Endothelial cell of umbilical vein (primary cell): Measurements from ENCODE around the gene CD300LG.

Source experiments
- POLR2A ChIP-seq: IDR thresholded peaks from 2 replicates; pipeline ENCODE4 v1.6.1; 2012; ENCODE audit warnings: low read depth, mild to moderate bottlenecking, control low read depth, low read length
- POLR2AphosphoS5 ChIP-seq: IDR thresholded peaks from 2 replicates; pipeline ENCODE4 v1.6.1; 2012; ENCODE audit warnings: low read depth, mild to moderate bottlenecking, control low read depth, low read length, moderate library complexity; ENCODE audit not compliant: insufficient read depth
- TF ChIP-seq, protein P1 (sequence below), 2 donors: IDR thresholded peaks; 1 replicate in 1 of 2; 2 replicates in 1 of 2; pipeline ENCODE4 v1.5.1; 2011; ENCODE audit warnings: low read length in 2 of 2, mild to moderate bottlenecking in 2 of 2, moderate library complexity in 2 of 2, control low read depth in 1 of 2, inconsistent platforms in 1 of 2, low read depth in 1 of 2; ENCODE audit not compliant: insufficient read depth in 1 of 2; ENCODE audit errors: extremely low read depth in 1 of 2
- TF ChIP-seq, protein P2 (sequence below): IDR thresholded peaks from 2 replicates; pipeline ENCODE4 v1.6.1; 2011; ENCODE audit not compliant: insufficient read depth, insufficient read length

DNA sequence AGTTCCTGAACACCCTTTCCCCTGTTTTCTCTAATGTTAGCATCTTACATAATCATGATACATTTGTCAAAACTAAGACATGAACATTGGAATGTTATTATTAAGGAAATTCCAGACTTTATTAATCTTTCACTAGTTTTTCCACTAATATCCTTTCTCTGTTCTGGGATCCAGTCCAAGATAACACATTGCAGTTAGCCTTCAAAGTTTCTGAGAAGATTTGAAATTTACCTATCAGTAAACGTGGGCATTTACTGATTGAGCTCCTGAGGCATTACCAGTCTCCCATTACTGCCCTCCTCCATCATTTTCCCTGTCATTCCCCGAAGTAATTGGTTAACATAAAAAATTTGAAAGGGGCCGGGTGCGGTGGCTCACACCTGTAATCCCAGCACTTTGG, 5.7 kb upstream of the CD300LG start:
- TF ChIP-seq, protein P1, sequence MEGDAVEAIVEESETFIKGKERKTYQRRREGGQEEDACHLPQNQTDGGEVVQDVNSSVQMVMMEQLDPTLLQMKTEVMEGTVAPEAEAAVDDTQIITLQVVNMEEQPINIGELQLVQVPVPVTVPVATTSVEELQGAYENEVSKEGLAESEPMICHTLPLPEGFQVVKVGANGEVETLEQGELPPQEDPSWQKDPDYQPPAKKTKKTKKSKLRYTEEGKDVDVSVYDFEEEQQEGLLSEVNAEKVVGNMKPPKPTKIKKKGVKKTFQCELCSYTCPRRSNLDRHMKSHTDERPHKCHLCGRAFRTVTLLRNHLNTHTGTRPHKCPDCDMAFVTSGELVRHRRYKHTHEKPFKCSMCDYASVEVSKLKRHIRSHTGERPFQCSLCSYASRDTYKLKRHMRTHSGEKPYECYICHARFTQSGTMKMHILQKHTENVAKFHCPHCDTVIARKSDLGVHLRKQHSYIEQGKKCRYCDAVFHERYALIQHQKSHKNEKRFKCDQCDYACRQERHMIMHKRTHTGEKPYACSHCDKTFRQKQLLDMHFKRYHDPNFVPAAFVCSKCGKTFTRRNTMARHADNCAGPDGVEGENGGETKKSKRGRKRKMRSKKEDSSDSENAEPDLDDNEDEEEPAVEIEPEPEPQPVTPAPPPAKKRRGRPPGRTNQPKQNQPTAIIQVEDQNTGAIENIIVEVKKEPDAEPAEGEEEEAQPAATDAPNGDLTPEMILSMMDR (IDR thresholded peaks at IDR 0.05; ENCODE audit: extremely low read depth in 1 of 2, insufficient read depth in 1 of 2, low read depth in 1 of 2, low read length in 2 of 2): no peak
- TF ChIP-seq, protein P2, sequence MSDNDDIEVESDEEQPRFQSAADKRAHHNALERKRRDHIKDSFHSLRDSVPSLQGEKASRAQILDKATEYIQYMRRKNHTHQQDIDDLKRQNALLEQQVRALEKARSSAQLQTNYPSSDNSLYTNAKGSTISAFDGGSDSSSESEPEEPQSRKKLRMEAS: no peak
- TF ChIP-seq POLR2AphosphoS5 (no peak), POLR2A (no peak)
